IPS-NIHi11 (cell line): ENCODE results near the gene ANGPTL4.
A peak's percentile ranks its signal among the peaks of the same experiment; 100 is the strongest.
"Not testable (repeated sequence)": the region's sequence is repeated elsewhere in the genome, so short reads cannot be mapped to it uniquely, and the experiment has no call there.

Experiments used
- DNase-seq: peaks from one replicate; pipeline ENCODE4 v3.0.0; 2012; ENCODE audit warnings: mixed read lengths, low spot score

Gene ANGPTL4

DNA sequence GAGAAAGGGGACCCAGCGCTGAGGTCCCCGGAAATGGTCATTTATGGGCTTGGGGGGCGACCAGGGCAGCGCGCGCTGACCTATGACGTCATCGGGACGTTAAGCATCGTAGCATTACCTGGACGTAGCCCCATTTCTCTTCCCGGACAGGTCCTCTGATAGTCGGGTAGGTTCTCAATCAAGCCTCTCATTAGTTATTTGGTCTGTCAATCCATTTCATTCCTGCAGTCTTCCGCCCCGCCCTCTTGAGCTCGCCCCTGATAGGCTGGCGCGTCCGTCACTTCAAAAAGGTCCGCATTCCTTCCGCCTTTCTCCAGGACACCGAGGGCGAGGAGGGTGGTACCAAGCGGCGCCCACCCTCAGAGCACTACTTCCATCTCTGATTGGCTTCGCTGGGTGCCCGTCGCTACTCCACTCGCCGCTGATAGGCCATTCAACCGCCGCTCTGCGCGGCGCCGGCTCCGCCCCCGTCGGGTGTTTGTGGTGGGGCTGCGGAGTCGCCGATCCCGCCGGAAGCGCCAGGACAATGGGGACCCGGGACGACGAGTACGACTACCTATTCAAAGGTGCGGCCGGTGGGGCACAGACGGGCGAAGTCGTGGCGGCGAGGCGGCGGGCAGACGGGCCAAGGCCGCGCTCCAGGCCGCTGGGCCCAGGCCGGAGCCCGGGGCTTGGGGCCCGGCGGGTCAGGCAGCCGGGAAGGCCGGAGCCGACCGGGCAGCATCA, 26.1 kb downstream of the ANGPTL4 start, which contains the start of gene RAB11B:
RAB11B (plus strand) TSS at position 470 of the 726 bp plus-strand sequence; CDS start at position 527, 57 bp downstream.
- DNase-seq: peak; percentile 97

DNA sequence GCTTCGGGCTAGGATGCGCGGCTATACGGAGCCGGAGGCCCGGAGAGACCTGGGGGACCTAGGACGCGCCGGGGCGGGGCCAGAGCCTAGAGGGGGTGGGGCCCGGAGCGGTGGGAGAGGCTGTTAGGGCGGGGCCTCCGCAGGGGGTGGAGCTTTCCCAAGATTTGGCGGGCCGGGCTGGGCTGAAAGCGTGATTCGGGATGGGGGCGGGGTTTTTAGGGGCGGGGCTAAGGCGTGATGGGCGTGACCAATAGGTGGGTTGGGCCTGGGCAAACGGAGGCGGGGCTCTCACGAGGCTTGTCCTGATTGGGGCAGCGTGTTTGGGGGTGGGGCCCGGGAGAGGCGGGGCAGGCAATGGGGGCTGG, 26.6 kb downstream of the ANGPTL4 start:
- DNase-seq: peak; percentile 92

DNA sequence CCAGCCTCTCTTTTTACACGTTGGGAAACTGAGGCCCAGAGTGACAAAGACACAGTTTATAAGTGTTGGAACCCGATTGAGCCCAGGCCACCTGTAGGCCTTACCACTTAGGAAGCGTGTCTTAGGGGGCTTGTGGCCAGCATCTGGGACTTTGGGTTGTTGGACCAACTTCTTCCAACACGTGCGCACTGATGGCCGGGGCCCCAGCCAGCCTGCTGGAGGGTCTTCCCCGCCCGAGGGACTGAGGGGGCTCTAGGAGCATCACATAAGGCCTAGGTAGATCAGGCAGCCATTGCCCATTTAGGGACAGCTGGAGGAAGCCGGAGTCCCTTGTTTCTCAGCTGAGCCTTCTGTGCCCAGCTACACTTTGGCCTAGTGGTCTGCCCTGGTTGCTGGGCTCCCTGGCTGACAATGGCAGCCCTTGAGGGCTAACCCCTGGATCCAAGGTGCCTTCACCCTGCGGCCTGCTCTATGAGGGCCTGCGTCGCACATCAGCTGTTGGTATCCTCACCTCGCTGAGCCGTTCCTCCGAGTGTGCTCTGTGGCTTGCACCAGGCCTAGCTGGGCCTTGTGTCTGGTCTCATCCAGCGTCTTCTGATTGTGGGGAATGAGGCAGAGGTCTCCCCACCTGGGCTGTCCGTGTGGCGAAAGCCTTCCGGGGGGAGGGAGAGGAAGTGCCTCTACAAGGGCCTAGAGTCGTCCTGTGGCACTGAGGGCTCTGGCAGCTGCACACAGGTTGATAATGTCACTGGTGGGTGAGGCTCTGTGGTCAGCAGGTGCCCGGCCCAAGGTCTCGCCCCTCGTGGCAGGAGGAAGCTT, 27.5 kb downstream of the ANGPTL4 start:
- no peak for DNase-seq

DNA sequence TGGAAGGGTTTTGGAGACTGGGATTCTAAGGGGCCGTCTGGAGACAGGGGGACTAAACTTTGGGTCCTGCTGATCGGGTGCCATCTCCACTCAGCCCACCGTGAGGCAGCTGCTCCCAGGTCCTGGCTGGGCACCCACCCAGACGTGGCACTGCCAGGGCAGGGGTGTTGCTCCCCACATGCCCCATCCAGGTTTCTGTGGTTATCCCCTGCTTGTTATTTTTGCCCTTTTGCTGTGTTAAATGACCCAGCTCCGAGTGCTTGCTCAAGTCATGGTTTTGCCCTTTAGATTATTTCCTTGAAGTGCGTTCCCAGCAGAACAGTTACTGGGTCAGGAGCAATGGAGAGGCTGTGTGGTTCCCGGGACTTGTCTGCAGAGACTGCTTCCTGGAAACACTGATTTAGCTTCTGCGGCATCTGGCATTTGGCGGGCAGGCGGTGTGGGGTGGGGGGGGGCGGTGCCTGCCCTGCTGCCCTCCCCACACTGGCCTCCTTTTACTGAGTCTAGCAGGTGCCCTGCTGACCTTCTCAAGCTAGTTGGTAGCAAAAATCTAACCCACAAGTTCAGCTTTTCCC, 28.1 kb downstream of the ANGPTL4 start:
- DNase-seq: no peak

DNA sequence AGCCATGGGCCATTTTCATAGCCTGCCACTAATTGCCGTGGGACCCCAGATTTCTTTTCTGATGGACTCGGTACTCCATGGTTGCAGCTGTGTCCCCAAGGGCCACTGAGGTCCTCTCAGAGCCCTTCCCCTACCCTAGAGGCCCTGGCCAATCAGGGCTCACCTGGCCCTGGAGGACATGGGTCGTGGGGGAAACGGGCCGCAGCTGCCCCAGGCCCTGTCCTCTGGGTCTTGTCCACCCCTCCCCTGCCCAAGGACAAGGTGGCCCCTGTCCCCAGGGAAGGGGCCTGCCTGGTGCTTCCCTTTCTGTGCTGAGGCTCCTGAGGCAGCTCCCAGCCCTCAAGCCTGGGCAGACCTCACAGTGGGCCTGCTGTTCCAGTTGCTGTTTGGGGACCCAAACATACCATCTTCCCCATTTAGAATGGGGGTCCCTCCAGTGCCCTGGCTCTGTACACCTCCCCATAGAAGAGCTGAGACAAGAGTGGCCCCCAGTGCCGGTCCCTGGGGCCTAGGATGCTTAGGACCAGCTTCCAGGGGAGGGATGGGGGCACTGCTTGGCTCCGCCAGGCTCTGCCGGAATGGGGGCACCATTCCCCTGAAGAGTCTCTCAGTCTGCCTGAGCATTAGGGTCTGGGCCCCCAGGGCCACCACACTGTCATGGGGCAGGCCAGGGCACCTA, 29.4 kb downstream of the ANGPTL4 start:
- DNase-seq: no peak

DNA sequence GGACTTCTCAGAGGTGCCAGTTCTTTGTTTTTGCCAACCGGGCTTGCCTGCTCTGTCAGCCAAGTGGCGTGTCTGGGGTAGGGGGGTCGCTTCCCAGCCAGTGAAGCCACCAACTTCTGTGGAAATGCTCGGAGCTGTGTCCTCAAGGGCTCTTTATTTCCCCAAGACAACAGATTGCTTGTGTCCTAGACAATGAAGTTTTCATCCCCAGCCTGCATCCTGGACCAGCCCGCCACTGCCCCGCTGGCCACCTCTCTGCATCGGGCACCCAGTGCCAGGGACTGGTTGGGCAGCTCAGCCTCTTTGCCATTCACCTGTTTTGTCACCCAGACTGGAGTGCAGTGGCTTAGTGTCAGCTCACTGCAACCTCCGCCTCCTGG, 29.9 kb downstream of the ANGPTL4 start:
- no peak for DNase-seq

DNA sequence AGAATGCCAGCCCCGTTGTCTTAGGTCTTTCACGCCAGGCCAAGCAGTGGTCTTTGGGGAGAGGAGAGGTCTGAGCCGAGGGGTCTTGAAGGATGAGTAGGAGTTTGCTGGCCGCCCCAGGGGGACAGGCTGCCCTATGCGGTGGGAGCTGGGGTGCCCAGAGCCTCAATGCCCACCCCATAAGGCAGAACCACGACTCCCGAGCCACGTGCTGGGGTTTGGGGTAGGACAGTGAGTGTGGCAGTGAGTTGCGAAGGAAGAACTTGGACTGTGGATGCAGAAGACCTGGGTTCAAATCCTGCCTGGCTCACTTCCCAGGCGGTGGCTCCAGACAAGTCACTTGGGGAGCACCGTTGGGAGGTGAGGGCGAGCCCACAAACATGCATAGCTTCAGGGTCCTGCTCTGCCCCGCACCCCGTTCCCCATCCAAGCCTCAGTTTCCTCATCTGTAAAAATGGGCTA, 31.7 kb downstream of the ANGPTL4 start:
- DNase-seq: no peak

DNA sequence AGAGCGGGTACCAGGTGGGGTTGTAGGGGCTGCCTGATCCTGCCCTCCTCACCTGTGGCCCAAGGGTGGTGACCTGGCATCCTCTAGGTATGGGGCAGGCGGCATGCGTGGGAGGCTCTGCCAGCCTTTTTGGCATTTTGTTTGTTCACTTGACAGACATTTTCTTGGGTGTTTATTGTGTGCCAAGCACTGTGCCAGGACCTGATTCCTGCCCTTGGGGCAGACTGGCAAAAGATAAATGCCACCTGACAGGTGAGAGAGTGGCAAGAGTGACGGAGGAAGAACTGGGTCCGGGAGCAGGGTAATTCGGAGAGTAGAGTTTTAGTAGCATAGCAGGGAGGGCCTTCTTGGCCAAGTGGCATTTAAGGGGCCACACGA, 32.2 kb downstream of the ANGPTL4 start:
- DNase-seq: no peak

DNA sequence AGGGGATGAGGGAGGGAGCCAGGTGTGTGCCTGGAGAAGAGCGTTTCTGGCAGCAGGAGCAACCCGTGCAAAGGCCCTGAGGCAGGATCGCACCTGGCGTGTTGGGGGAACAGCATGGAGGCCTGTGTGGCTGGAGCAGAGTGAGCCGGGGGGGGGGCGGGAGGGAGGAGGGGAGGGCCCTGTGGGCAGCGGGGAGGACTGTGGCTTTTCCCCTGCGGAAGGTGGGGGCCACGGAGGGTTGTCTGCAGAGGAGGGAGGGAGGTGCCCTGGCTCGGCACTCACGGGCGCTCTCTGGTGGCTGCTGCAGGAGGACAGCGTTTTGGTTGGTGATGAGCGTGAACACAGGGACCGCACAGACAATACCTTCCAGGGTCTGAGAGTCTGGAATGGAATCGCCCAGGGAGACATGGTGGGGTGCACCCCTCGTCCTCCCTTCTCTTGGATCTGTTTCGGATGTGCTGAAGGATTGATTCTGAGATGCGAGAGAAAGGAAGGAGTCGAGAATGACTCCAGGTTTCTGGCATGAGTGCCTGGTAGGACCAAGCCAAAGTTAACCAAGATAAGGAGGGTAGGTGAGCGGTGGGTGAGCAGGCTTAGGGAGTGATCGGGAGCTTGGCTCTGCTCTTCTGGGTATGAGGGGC, 32.7 kb downstream of the ANGPTL4 start:
- DNase-seq: peak; percentile 83

DNA sequence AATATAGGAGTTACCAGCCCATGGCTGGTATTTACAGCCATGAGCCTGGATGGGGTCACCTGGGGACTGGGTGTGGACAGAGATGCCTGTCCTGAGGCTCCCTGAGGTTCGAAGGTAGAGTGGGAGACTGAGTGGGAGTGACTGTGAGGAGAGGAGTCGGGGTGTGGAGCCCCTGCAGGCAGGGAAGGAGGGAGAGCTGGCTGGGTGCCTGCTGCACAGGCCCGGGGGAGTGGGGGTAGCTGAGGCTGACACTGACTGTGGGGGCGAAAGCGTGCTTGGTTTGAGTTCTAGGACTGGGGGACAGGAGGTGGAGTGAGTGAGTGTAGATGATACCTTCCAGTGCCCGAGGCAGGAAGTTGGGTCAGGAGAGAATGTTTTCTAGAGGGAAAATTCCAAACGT, 33.3 kb downstream of the ANGPTL4 start:
- no peak for DNase-seq

DNA sequence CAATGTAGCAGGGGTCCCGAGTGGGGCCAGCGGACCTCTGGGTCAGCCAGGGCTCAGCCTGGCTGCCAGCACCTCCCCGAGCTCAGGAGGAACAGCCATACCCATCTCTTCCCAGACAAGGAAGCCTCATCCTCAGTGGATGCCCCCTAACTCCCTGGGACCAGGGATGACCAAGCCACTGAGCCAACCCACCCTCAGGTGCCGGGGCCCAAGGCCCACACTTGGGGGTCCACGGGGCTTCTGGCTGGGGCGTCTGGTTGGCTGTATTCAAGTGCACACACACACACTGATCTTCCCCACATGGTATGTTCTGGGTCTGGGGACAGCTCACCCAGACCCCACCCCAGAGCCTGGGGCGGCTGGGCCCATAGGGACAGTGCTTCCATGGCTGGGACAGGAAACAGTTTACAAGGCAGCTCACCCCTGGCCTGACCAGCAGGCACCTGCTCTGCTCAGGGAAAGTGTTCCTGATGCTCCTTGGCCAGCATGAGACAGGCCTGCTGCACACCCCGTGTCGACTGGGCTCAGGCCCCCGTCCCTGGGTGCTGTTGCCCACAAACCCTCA, 33.9 kb downstream of the ANGPTL4 start:
- DNase-seq: no peak

DNA sequence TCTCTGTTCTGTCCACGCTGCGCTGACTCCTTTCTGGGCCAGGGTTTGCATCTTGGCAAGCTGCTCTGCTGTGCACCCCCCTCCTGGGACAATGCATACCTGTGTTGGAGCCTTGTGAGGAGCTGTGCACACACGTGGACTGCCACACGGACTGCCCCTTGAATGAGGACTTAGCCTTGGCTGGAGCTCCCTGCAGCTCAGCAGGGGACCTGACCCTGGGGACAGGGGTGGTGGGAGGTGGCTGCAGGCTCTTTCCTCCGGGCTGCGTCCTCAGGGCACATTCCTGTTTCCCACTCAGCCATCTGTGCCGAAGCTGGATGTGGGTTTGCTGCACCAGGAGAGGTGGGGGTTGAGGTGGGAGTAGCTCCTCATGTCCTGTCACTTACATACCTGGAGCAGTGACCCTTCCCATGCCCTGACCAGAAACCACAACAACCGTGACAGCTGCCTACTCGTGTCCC, 34.4 kb downstream of the ANGPTL4 start:
- DNase-seq: no peak

DNA sequence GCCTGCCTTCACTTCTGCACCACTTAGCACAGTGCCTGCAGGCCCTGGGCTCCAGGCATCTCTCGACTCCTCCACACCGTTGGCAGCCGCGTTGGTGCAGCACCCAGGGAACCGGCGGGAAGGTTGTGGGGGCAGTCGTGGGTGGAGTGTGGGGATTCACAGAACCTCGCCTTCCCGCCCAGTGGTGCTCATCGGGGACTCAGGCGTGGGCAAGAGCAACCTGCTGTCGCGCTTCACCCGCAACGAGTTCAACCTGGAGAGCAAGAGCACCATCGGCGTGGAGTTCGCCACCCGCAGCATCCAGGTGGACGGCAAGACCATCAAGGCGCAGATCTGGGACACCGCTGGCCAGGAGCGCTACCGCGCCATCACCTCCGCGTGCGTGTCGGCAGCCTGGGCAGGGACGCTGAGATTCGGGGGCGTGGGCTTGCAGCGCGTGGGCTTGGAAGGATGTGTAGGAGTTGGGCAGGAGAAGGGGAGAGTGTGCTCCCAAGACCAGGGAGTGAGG, 35.8 kb downstream of the ANGPTL4 start:
- no peak for DNase-seq

DNA sequence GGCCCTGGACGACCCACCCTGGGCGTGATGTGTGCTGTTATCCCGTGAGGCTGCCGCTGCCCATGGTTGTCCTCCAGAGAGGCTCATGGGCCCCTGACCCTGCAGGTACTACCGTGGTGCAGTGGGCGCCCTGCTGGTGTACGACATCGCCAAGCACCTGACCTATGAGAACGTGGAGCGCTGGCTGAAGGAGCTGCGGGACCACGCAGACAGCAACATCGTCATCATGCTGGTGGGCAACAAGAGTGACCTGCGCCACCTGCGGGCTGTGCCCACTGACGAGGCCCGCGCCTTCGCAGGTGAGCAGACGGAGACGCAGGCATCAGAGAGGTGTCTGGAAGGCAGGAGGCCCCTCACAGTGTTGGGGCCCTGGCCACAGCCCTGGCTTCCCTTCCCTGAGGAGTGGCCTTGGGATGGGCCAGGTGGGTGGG, 38.0 kb downstream of the ANGPTL4 start:
- no peak for DNase-seq

DNA sequence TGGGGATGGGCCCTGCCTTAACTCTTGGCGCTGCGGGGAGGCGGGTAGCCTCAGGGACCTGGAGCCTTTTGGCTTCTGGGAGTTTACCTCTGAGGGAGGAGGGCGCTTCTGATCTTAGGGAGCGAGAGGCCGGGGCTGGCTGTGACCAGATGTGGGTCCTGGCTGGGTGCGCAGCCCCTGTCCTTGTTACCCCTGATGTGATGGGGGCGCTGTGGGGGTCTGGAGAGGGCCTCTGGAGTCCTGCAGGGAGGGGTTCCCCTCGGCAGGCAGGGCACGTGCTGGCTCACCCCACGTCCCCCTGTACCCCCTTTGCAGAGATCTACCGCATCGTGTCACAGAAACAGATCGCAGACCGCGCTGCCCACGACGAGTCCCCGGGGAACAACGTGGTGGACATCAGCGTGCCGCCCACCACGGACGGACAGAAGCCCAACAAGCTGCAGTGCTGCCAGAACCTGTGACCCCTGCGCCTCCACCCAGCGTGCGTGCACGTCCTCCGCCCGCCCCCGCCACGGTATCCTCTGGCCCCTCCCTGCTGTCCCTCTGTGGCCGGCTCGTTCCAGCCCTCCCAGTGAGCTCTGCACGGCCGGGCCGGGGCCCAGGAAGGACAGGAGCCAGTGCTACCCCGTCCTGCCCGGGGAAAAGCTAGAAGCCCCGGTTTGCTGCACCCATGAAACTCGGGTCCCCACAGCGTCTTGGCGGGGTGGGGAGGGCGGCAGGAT, 39.3 kb downstream of the ANGPTL4 start:
- DNase-seq: no peak

DNA sequence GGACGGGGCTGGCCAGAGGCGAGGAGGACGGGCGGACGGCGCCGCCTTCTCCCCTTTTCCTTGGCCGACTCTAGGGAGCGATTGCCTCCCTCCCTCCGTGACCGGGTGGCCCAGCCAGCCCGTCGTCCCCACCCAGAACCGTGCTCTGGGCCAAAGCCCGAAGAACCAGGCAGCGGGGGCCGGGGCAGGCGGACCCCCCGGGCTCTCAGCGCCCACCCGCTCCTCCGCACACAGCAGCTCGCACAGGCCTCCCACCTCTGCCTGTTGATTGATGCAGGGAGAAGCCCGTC, 39.8 kb downstream of the ANGPTL4 start:
- DNase-seq: no peak

DNA sequence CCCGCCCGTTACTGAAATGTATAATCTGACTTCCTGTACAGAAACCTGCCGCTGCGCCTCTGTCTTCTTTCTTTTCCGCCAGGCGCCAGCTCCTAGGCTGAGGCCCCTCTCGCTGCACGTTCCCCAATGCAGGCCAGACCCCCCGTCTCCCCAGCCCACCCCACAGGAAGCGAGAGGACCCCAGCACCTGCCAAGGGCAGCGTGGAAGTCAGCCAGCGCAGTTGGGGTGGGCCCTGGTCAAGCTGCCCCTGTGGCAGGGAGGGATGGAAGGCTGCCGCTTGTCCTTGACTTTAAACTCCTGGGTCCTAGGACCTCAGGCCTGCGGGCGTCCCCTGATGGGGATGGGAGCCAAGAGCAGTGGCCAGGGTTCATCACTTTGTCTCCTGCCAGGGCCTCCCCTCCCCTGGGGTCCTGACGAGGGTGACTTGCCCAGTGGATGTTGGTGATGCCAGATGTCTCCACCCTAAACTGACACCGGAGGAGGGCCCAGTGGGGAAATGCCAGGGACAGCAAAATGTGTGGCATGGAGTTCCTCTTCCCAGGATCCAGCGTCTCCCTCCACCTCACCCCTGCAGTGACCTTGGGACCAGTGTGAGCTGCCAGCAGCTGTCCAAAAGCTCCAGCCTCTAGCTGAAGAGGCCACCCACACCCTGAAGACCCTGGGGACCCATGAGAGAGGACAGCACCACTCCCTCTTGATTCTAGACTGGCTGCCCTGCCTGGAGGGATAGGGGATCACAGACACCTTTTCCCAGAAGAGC, 40.6 kb downstream of the ANGPTL4 start:
- no peak for DNase-seq

DNA sequence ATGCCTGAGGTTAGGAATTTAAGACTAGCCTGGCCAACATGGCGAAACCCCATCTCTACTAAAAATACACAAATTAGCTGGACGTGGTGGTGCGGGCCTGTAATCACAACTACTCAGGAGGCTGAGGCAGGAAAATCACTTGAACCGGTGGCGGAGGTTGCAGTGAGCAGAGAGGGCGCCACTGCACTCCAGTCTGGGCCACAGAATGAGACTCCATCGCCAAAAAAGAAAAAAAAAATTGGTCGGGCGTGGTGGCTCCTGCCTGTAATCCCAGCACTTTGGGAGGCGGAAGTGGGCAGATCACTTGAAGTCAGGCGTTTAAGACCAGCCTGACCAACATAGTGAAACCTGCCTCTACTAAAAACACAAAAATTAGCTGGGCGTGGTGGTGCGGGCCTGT, 46.8 kb downstream of the ANGPTL4 start:
- not testable (repeated sequence) for DNase-seq

DNA sequence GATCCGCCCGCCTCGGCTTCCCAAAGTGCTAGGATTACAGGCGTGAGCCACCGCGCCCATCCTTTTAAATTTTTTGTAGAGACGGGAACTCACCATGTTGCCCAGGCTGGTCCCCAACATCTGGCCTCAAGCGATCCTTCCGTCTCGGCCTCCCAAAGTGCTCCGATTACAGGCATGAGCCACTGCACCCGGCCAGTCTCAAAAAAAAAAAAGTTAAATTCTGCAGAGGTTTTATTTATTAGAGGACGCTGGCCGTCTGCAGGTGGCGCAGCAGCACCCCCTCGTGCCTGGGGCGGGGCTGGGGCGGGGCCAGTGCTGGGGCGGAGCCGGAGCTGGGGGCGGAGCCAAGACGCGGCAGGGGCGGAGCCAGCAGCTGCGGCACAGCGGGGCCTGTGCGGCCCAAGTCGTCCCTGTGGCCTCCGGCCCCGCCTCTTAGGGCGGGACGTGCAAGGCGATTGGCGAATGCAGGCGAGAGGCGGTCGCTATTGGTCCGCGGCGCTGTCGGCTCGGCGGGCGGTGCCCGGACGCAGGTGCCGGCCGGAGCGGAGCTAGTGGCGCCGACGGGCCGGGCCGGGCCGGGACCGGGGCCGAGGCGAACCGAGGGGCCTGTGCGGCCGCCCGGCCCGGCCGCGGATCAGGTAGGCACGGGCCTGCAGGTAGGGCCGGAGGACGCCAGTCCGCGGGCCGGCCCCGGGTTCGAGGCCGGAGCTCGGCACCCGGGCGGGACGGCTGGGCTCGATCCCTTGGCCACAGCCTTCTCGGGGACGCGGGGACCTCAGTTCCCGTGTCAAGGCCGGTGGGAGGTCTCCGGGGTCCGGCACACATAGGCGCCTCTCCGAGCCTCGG, 49.1 kb downstream of the ANGPTL4 start, which contains the start of gene MARCHF2:
MARCHF2 (plus strand) TSS at position 523 of the 846 bp plus-strand sequence. CDS start 8,536 bp downstream, outside the sequence.
- peak; percentile 99 for DNase-seq
